ENCODE data around the gene THNSL1.
"Not testable (repeated sequence)": the region's sequence is repeated elsewhere in the genome, so short reads cannot be mapped to it uniquely, and the experiment has no call there.

THNSL1 gene, protein sequence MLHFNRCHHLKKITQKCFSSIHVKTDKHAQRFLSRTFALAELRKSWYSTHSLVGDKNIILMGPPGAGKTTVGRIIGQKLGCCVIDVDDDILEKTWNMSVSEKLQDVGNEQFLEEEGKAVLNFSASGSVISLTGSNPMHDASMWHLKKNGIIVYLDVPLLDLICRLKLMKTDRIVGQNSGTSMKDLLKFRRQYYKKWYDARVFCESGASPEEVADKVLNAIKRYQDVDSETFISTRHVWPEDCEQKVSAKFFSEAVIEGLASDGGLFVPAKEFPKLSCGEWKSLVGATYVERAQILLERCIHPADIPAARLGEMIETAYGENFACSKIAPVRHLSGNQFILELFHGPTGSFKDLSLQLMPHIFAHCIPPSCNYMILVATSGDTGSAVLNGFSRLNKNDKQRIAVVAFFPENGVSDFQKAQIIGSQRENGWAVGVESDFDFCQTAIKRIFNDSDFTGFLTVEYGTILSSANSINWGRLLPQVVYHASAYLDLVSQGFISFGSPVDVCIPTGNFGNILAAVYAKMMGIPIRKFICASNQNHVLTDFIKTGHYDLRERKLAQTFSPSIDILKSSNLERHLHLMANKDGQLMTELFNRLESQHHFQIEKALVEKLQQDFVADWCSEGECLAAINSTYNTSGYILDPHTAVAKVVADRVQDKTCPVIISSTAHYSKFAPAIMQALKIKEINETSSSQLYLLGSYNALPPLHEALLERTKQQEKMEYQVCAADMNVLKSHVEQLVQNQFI

GRCh38 chr10:25016376-25017153 is at the start of gene THNSL1:
Gene THNSL1 (plus strand): TSS chr10:25016612. CDS start chr10:25023224, 6,612 bp downstream.
- DNase-seq (ENCODE audit: extremely low read depth in 1 of 2, low read depth in 1 of 2): peak; percentile 94 to 99

- DNase-seq (ENCODE audit: extremely low read depth in 1 of 2, low read depth in 1 of 2): no peak
Observed at GRCh38 chr10:24966962-24967481, 49.4 kb upstream of the THNSL1 start.

- no peak for DNase-seq (ENCODE audit: extremely low read depth in 1 of 2, low read depth in 1 of 2)
Observed at GRCh38 chr10:24968349-24968748, 48.1 kb upstream of the THNSL1 start.

- not testable (repeated sequence) for DNase-seq (ENCODE audit: extremely low read depth in 1 of 2, low read depth in 1 of 2)
Observed at GRCh38 chr10:24968951-24969350, 47.5 kb upstream of the THNSL1 start.

- DNase-seq (ENCODE audit: extremely low read depth in 1 of 2, low read depth in 1 of 2): no peak
Observed at GRCh38 chr10:24969841-24970281, 46.6 kb upstream of the THNSL1 start.

GRCh38 chr10:24971374-24971773 is 45.0 kb upstream of the THNSL1 start:
- no peak for DNase-seq (ENCODE audit: extremely low read depth in 1 of 2, low read depth in 1 of 2)

DNA sequence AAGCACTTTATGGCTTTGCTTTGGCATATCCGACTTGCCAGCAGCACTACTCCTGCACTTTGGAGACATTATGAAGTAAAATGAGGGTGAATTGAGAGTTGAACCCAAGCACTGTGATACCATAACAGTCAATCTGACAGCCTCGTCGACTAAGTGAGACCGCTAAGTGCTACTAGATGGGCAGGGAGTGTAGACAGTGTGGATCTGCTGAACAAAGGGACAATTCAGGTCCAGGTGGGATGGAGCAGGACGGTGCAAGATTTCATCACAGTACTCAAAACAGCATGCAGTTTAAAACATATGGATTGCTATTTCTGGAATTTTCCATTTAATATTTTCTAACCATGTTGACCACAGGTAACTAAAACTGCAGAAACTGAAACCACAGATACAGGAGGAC is 43.2 kb upstream of the THNSL1 start:
- DNase-seq (ENCODE audit: extremely low read depth in 1 of 2, low read depth in 1 of 2): no peak

DNA sequence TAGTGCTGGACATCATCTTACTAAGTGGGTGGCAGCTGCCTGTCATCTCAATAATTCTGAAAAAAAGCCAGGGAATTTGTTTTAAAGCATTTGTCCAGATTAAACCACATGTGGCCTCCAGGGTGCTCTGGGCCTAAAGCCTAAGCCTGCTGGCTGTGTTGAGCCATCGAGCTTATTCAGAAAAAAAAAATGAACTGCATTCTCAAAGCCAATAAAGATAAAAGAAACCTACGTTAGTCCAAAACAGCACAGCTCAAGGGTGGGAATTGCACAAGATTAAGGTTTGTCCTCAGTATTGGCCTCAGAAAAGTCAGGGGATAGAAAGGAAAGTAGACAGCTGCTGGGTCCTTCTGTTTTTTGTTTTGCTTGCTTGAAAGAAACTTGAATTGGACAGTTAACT is 41.4 kb upstream of the THNSL1 start:
- no peak for DNase-seq (ENCODE audit: extremely low read depth in 1 of 2, low read depth in 1 of 2)

GRCh38 chr10:24979685-24980084 is 36.7 kb upstream of the THNSL1 start:
- DNase-seq (ENCODE audit: extremely low read depth in 1 of 2, low read depth in 1 of 2): no peak

DNA sequence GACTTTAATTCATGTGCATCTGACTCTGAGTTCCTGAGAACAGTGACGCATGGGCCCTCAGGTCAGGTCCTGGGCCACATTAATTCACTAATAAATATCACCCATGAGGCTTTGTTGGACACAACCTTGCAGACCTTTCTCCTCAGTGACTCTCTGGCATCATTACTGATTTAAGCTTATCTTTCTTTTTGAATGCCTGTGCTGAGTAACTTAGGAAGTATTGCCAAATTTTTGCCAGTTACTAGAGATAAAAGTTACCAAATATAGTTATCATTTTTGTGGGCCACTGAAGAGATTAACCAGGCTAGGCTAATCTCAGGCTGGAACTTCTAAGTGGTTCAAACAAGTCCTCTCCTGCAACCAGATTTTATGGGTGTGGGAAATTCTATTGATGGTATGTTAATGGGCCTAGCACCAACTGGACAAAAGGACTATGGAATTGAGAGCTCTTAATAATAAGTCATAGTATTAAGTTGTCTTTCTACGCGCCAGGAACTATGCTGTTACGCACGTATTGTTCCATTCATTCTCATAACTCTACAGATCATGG is 35.2 kb upstream of the THNSL1 start:
- DNase-seq (ENCODE audit: extremely low read depth in 1 of 2, low read depth in 1 of 2): no peak

DNA sequence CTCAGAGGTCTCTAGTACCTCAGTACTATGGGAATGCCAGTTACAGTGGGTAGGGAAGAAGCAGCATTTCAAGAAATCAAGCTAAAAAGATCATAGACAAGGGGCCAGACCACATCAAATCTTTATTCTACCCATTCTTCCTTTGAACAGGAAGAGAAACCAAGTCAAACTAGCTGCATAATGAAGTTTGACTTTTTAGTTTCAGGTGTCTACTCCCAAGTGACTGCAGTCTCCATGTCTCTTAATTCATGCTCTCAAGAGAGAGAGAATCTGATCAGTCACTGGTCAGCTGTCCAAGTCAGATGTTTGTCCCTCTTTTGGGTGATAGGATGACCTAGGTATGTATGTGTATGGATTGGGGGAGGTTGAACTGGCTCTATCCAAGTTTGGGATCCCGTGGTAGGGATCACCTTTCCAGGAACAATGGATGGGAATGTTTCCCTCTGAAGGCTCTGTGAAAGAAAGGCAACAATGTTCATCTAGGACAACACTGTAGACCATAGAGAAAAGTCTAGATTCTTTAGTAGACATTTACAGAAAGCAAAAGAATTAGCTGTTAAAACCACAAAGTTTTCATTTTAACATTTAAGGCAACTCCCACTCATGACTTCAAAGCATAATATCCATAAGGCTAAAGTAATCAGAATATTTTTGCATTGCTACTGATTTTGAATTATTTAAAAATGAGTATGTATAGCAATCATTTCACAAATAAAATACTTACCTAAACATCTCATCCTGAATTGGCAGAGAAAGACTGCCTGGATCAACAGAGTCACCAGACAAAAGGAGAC is 33.9 kb upstream of the THNSL1 start:
- no peak for DNase-seq (ENCODE audit: extremely low read depth in 1 of 2, low read depth in 1 of 2)

DNA sequence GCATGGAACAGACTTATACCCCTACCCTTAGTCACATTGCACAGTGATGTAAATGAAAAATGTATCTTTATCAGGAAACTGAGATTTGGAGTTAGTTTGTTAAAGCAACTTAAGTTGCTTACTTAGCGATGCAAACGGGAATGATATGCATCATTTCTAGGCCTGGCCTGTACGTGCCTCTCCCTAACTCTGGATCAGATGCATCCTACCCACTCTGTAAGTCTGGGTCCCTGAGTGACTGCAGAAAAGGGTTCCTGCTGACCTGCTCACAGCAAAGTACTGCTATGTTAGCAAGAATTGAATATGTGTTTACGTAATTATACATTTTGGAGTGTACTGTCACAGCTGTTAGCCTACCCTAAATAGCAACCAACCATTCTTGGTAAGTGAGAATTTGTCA is 33.3 kb upstream of the THNSL1 start:
- DNase-seq (ENCODE audit: extremely low read depth in 1 of 2, low read depth in 1 of 2): no peak

DNA sequence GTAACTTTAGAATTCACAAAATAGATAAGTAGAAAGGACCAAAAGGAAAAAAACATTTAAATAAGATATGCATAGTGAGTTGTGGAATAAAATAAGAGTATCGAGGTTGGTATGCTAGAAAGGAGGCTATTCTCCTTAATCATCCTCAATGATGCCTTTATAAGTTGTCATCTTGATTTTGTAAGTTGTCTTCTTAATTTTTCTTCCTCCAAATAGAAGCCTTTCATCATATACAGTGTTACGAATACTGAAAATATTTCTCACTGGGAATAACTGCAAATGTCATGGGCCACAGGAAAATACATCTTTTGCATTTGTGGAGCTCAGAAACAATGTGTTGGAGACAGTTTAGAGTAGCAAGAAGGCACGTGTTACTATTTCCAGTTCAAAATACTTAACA is 32.5 kb upstream of the THNSL1 start:
- no peak for DNase-seq (ENCODE audit: extremely low read depth in 1 of 2, low read depth in 1 of 2)

GRCh38 chr10:24984906-24985305 is 31.5 kb upstream of the THNSL1 start:
- DNase-seq (ENCODE audit: extremely low read depth in 1 of 2, low read depth in 1 of 2): no peak

GRCh38 chr10:24988831-24989640 is 27.4 kb upstream of the THNSL1 start:
- no peak for DNase-seq (ENCODE audit: extremely low read depth in 1 of 2, low read depth in 1 of 2)

- DNase-seq (ENCODE audit: extremely low read depth in 1 of 2, low read depth in 1 of 2): no peak
Observed at GRCh38 chr10:24989867-24990266, 26.5 kb upstream of the THNSL1 start.

GRCh38 chr10:24991298-24991697 is 25.1 kb upstream of the THNSL1 start:
- no peak for DNase-seq (ENCODE audit: extremely low read depth in 1 of 2, low read depth in 1 of 2)

DNA sequence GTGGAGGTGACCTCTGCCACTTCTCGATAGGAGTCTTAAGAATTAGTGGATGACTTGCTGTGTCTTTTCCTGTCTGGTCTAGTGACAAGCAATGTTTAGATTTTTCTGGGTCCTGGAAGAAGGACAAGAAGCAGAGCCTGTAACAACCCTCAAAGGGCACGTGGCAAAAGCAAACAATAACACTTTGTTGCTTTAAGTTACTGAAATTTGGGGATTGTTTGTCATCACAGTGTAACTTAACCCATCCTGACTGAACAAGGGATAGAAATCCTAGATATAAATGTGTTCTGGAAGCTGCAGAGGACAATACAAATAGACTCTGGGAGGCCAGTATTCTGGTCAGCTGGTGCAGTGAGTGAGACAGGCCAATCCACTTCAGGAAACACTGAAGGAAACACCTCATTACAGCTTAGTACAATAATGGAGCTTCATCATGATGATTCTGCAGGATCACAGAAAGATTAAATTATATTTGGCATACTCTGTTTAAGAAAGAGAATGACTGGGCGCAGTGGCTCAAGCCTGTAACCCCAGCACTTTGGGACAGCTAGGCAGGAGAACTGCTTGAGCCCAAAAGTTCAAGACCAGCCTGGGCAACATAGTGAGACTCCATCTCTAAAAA is 23.8 kb upstream of the THNSL1 start:
- DNase-seq (ENCODE audit: extremely low read depth in 1 of 2, low read depth in 1 of 2): no peak
